ENCODE results near the gene BCAS3. TPM values are rescaled to one million over a fixed set of nuclear protein-coding genes. Genes with fewer than 3 reads are reported as not detected.

The BCAS3 gene
- total RNA-seq, 2 donors from 2014 or later = 12.0 to 15.6 TPM

DNA sequence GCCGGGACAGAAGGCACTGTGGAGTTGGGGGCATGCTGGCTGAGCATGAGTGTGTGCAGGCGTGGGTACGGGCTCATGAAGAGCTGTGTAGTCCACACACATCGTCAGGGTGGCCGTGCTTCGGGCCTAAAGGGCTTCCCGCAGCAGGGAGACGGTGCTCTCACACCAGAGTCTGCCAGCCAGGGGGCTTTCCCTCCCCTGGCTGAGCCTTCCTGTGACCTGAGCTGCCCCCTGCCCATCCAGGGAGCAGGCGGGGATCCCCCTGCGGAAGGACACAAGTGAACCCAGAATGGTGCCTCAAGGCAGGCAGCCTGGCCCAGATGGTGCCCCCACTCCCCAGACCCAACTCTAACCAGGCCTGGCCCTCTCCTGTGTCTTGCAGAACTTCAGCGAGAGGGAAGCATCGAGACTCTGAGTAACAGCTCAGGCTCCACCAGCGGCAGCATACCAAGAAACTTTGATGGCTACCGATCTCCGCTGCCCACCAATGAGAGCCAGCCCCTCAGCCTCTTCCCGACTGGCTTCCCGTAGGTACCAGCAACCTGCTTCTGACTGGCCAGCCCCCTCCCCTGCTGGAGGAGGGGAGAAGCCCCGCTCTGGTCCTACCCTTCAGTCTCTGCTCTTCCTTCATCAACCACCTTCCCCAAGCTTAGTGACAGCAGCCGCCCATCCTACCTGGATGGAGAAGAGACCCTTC is 714.1 kb downstream of the BCAS3 start:
- DNase-seq (ENCODE audit: low spot score) = no peak
- TF ChIP-seq CTCF (IDR thresholded peaks at IDR 0.05) = no peak
- no peaks in the 10 kb centered on the region for H3K9me3 ChIP-seq
- H3K27ac ChIP-seq = no peak overlapping the region
- H3K36me3 ChIP-seq = no peaks in the 10 kb centered on the region
- H3K4me3 ChIP-seq = no peak overlapping the region
- H3K4me1 ChIP-seq = peaks cover 0 to 22% of the 10 kb centered on the region in 2 donors
- H3K27me3 ChIP-seq = peaks cover 8 to 11% of the 10 kb centered on the region in 2 donors

DNA sequence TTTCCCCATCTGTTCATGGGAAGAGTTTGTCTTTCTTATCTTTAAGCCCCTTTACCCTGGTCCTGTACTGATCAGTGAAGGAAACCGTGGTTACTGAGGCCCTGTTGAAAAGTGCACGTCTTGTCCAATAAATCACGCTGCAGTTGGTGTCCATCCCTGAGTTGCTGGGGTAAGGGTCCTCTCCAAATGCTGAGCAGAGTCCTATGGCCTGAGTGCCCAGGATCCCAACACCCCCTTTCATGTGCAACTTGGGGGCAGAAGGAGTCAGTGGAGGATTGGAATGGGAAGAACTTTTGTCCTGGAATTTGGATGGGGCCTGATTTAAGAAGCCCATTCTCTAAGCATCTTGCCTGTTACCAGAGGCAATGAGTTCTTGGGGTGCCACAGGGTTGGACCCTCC is 715.0 kb downstream of the BCAS3 start:
- no peak overlapping the region for H3K27ac ChIP-seq
- H3K4me1 ChIP-seq = peaks cover 0 to 31% of the 10 kb centered on the region in 2 donors
- no peak for DNase-seq (ENCODE audit: low spot score)
- TF ChIP-seq CTCF (IDR thresholded peaks at IDR 0.05) = no peak
- no peaks in the 10 kb centered on the region for H3K9me3 ChIP-seq
- H3K36me3 ChIP-seq = no peaks in the 10 kb centered on the region
- no peak overlapping the region for H3K4me3 ChIP-seq
- peaks cover 14 to 17% of the 10 kb centered on the region in 2 donors for H3K27me3 ChIP-seq

DNA sequence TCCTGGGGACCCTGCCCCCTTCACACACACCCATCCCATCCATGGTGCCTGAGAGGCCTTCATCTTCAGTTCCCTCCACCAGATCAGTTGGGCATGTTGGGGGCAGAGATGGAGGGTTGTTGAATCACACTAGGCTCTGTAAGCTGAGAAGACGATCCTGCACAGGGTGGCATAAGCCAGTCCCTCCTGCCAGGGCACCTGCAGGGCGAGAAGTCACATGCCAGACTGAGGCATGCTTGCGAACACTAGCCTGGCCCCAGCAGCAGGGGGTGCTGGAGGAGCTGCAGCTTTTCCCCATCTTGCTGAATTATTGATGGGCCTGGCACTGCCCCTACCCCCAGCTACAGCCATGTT is 715.9 kb downstream of the BCAS3 start:
- no peaks in the 10 kb centered on the region for H3K9me3 ChIP-seq
- H3K4me1 ChIP-seq = peaks cover 0 to 39% of the 10 kb centered on the region in 2 donors
- H3K27me3 ChIP-seq = peaks cover 20 to 24% of the 10 kb centered on the region in 2 donors
- H3K27ac ChIP-seq = no peak overlapping the region
- no peak overlapping the region for H3K4me3 ChIP-seq
- H3K36me3 ChIP-seq = no peaks in the 10 kb centered on the region
- TF ChIP-seq CTCF (IDR thresholded peaks at IDR 0.05) = no peak
- DNase-seq (ENCODE audit: low spot score) = no peak

GRCh38 chr17:61393904-61394629 is 716.4 kb downstream of the BCAS3 start:
- Histone ChIP-seq H3K27ac (no peak overlapping the region), H3K4me1 (peaks cover 0 to 44% of the 10 kb centered on the region in 2 donors), H3K27me3 (peaks cover 20 to 30% of the 10 kb centered on the region in 2 donors), H3K36me3 (no peaks in the 10 kb centered on the region), H3K9me3 (no peaks in the 10 kb centered on the region), H3K4me3 (no peak overlapping the region)
- no peak for DNase-seq (ENCODE audit: low spot score)
- no peak for TF ChIP-seq CTCF (IDR thresholded peaks at IDR 0.05)

DNA sequence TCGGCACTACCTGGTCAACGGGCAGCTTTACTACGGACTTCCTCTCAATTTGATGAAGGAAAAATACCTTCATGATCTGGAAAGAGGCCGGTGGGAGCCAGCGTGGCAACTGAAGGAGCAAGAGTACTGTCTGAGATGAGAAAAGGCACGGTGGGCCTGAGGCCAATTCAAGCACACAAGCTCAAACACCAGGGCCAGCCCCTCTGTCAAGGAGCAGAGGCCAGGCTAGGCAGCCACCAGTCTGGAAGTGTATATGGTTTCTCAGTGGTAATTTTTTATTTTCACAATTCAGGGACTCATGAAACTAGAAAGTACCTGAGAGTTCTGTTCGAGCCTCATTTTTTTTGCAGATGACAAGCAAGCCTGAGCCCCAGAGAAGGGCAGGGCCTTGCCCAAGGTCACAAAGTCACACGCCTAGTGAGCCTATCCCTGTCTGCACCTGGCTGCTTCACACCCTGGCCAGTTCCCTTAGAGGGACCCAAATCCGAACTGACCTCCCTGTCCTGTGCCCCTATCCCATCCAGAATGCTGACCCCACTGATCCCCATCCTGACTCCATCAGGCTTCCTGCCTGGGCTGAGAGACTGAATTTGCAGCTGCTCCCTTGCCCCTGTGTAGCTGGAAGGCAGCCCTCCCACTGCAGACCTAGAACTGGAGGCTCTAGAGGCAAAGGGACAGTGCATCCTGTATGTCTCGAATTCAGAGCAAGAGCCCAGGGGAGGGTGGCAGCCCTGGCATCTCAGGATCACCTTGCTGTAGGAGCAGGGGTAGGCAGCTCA is 717.2 kb downstream of the BCAS3 start:
- Histone ChIP-seq H3K9me3 (no peaks in the 10 kb centered on the region), H3K4me1 (peaks cover 0 to 46% of the 10 kb centered on the region in 2 donors), H3K36me3 (no peaks in the 10 kb centered on the region), H3K4me3 (peak overlapping the region in 1 of 2 donors; percentile 61), H3K27me3 (peaks cover 20 to 34% of the 10 kb centered on the region in 2 donors), H3K27ac (peak overlapping the region in 1 of 2 donors; percentile 68)
- DNase-seq (ENCODE audit: low spot score) = no peak
- no peak for TF ChIP-seq CTCF (IDR thresholded peaks at IDR 0.05)
